HepG2 (cell line): Measurements from ENCODE around the gene IL3. TPM values are rescaled to one million over a fixed set of nuclear protein-coding genes. Genes with fewer than 3 reads are reported as not detected.

Experiments
- ATAC-seq: fragments of 200-7000 bp; cut with Tn5 transposase; 3 replicates; pipeline ENCODE4 v1.9.1; 2020; ENCODE audit warnings: mild to moderate bottlenecking, moderate library complexity
- BruUV-seq: library from RNA; stranded (reverse); fragments of 400-500 nt; replicated peaks from 2 replicates; lab custom pipeline; 2021; lab: Mats Ljungman, UMichigan
- CTCF ChIA-PET: fragments of 300-600 bp; formaldehyde crosslinking; extraction: SDS; loops from one replicate; lab custom pipeline; 2021; ENCODE audit warnings: low total read pairs, inconsistent platforms, low intra/inter-chr PET ratio; lab: Yijun Ruan, JAX
- POLR2A ChIA-PET: fragments of 350-600 bp; sonication (Branson Sonifier 250); formaldehyde crosslinking; loops from one replicate; lab custom pipeline; 2020; ENCODE audit warnings: antibody characterized with exemption, inconsistent platforms; lab: Yijun Ruan, JAX
- DNase-seq: peaks from one replicate; pipeline ENCODE4 v3.0.0-alpha.2; 2015; ENCODE audit warnings: low spot score
- FAIRE-seq: peaks from 3 replicates; lab custom pipeline; 2011; peaks lifted over from hg19 to GRCh38; lab: Jason Lieb, UNC
- H2AFZ ChIP-seq: one replicate; pipeline ENCODE4 v1.6.1; 2011; ENCODE audit warnings: low read length, inconsistent platforms
- H3K27ac ChIP-seq: fragments of 300-600 bp; 3 replicates; pipeline ENCODE4 v1.8.0; 2011; ENCODE audit warnings: mixed run types, mild to moderate bottlenecking, mixed read lengths, low read length, inconsistent platforms; ENCODE audit not compliant: insufficient read depth; ENCODE audit errors: extremely low read length
- H3K27me3 ChIP-seq, 2 experiments: fragments of 200-600 bp in 1 of 2; 2 replicates in 1 of 2; 3 replicates in 1 of 2; pipeline versions ENCODE4 v1.6.0 to v1.8.0; 2011; ENCODE audit warnings: low read length in 2 of 2, mild to moderate bottlenecking in 2 of 2, moderate library complexity in 2 of 2, inconsistent platforms in 1 of 2; ENCODE audit not compliant: insufficient read depth in 2 of 2, control insufficient read depth in 1 of 2
- H3K36me3 ChIP-seq, 2 experiments: fragments of 200-600 bp in 1 of 2; replicated peaks in 1 of 2; 2 replicates in 1 of 2; 3 replicates in 1 of 2; pipeline versions ENCODE4 v1.5.1 to v1.8.0; 2011; ENCODE audit warnings: low read length in 2 of 2, inconsistent platforms in 1 of 2; ENCODE audit not compliant: insufficient read depth in 2 of 2, control insufficient read depth in 1 of 2
- H3K4me1 ChIP-seq: 2 replicates; pipeline ENCODE4 v1.5.1; 2012; ENCODE audit warnings: low read length, inconsistent platforms; ENCODE audit not compliant: insufficient read depth
- H3K4me2 ChIP-seq: 2 replicates; pipeline ENCODE4 v1.6.0; 2011; ENCODE audit warnings: low read depth, low read length, inconsistent platforms
- H3K4me3 ChIP-seq, 3 experiments: fragments of 200-600 bp in 1 of 3; sonication (generic), shearing (Covaris generic) in 1 of 3; replicated peaks in 1 of 3; 2 replicates each; pipeline ENCODE4 v1.5.1; 2011 to 2016; ENCODE audit warnings: low read length in 3 of 3, inconsistent platforms in 2 of 3, low read depth in 2 of 3, mild to moderate bottlenecking in 2 of 3, control low read depth in 1 of 3, mixed read lengths in 1 of 3; ENCODE audit not compliant: insufficient read depth in 1 of 3
- H3K79me2 ChIP-seq: one replicate; pipeline ENCODE4 v1.6.1; 2011; ENCODE audit warnings: low read length, inconsistent platforms; ENCODE audit not compliant: insufficient read depth
- H3K9ac ChIP-seq: 2 replicates; pipeline ENCODE4 v1.6.0; 2011; ENCODE audit warnings: mild to moderate bottlenecking, low read depth, low read length, inconsistent platforms; ENCODE audit not compliant: insufficient read depth
- H3K9me3 ChIP-seq: 2 replicates; pipeline ENCODE4 v1.5.1; 2012; ENCODE audit warnings: mild to moderate bottlenecking, low read length
- H4K20me1 ChIP-seq: 2 replicates; pipeline ENCODE4 v1.6.0; 2011; ENCODE audit warnings: inconsistent platforms, mild to moderate bottlenecking, low read length, moderate library complexity; ENCODE audit not compliant: insufficient read depth
- ATM ChIP-seq: fragments of 450-650 bp; IDR thresholded peaks from 2 replicates; pipeline ENCODE4 v1.7.1; 2017; ENCODE audit warnings: mild to moderate bottlenecking, borderline replicate concordance
- DMAP1 ChIP-seq: IDR thresholded peaks from 2 replicates; pipeline ENCODE4 v1.6.1; 2016
- MATR3 ChIP-seq: sonication (generic); formaldehyde crosslinking; IDR thresholded peaks from 2 replicates; pipeline ENCODE4 v1.4.0; 2020; ENCODE audit warnings: missing genetic modification reagents
- POGZ ChIP-seq: sonication (generic); formaldehyde crosslinking; IDR thresholded peaks from 2 replicates; pipeline ENCODE4 v1.4.0; 2020; ENCODE audit warnings: mild to moderate bottlenecking, missing genetic modification reagents
- PRDM4 ChIP-seq: sonication (generic); formaldehyde crosslinking; IDR thresholded peaks from 2 replicates; pipeline ENCODE4 v1.9.0; 2021; ENCODE audit warnings: missing genetic modification reagents, borderline replicate concordance
- RBFOX2 ChIP-seq: fragments of 200-400 bp; formaldehyde crosslinking; IDR thresholded peaks from 2 replicates; pipeline ENCODE4 v1.6.1; 2017; ENCODE audit warnings: low read depth, mild to moderate bottlenecking, low read length
- SATB2 ChIP-seq: sonication (generic); formaldehyde crosslinking; IDR thresholded peaks from 2 replicates; pipeline ENCODE4 v1.5.0; 2020; ENCODE audit warnings: missing genetic modification reagents
- TEAD2 ChIP-seq: sonication (generic); formaldehyde crosslinking; IDR thresholded peaks from 2 replicates; pipeline ENCODE4 v1.9.0; 2021; ENCODE audit warnings: missing genetic modification reagents
- UBTF ChIP-seq: sonication (generic); formaldehyde crosslinking; IDR thresholded peaks from 2 replicates; pipeline ENCODE4 v1.4.0; 2020; ENCODE audit warnings: mild to moderate bottlenecking, missing genetic modification reagents
- ZNF101 ChIP-seq: sonication (generic); formaldehyde crosslinking; IDR thresholded peaks from 2 replicates; pipeline ENCODE4 v1.4.0; 2020; ENCODE audit warnings: mild to moderate bottlenecking, low read depth, missing genetic modification reagents, borderline replicate concordance
- ZNF230 ChIP-seq: sonication (generic); formaldehyde crosslinking; IDR thresholded peaks from 2 replicates; pipeline ENCODE4 v1.4.0; 2020; ENCODE audit warnings: mild to moderate bottlenecking, missing genetic modification reagents
- ZNF430 ChIP-seq: sonication (generic); formaldehyde crosslinking; IDR thresholded peaks from 2 replicates; pipeline ENCODE4 v1.9.0; 2021; ENCODE audit warnings: mild to moderate bottlenecking, missing genetic modification reagents
- ZSCAN5A ChIP-seq: sonication (generic); formaldehyde crosslinking; IDR thresholded peaks from 2 replicates; pipeline ENCODE4 v1.8.0; 2022; ENCODE audit warnings: mild to moderate bottlenecking, missing genetic modification reagents, borderline replicate concordance
- in situ Hi-C: cut with HindIII; loops from 2 replicates; pipeline ENCODE4 v1.10.0; 2017; ENCODE audit warnings: low pct_unique_long_range_greater_than_20kb; ENCODE audit not compliant: extremely low pct_ligation_motif_present
- intact Hi-C: fragments of 100-400 bp; cut with micrococcal nuclease; formaldehyde crosslinking; loops from one replicate; pipeline ENCODE4 v1.10.0; 2022; ENCODE audit not compliant: unreplicated experiment
- polyA plus RNA-seq, 8 experiments: library from polyadenylated mRNA; depleted of rRNA in 3 of 8; stranded (reverse) in 7 of 8; unstranded in 1 of 8; fragments of >200 nt; fragmentation: Illumina TruSeq in 4 of 8; extraction: Trizol in 4 of 8; gene quantifications; 2 replicates each; pipeline versions ENCODE4 v1.2.1 to v1.2.3, GENCODE V29; 2011 to 2016; ENCODE audit warnings: low read depth in 4 of 8, missing spikeins in 1 of 8, mixed read lengths in 1 of 8; ENCODE audit not compliant: insufficient read depth in 1 of 8
- total RNA-seq, 5 experiments: library from RNA; depleted of rRNA; stranded (reverse); fragments of >200 nt; fragmentation: Illumina TruSeq; extraction: Trizol; gene quantifications; 2 replicates each; pipeline ENCODE4 v1.2.3, GENCODE V29; 2016; ENCODE audit warnings: low read depth in 1 of 5

Gene IL3
- total and polyA plus RNA-seq, 2 of the 13 experiments (the other 11 are each of a cell fraction or from before 2014, with no cell fraction given): not detected

GRCh38 chr5:132098151-132098594 lies 37.7 kb downstream of the IL3 start (continued):
- TF ChIP-seq UBTF (CRISPR knock-in tag): no peak

- no peak overlapping the region for H3K9ac ChIP-seq
- no peaks in the 10 kb centered on the region for H3K79me2 ChIP-seq
- BruUV-seq: no TSS peak
- H3K27me3 ChIP-seq: no peaks in the 10 kb centered on the region; a peak in 2 of 5 replicates
- H3K36me3 ChIP-seq: no peaks in the 10 kb centered on the region
- DNase-seq (no peak), FAIRE-seq (no peak), ATAC-seq (no peak)
- no peaks in the 10 kb centered on the region for H4K20me1 ChIP-seq
- TF ChIP-seq SATB2 (no peak), MATR3 (CRISPR knock-in tag) (no peak), ZNF230 (CRISPR knock-in tag) (no peak), RBFOX2 (no peak), ZNF430 (CRISPR knock-in tag) (no peak), DMAP1 (no peak), ZSCAN5A (CRISPR knock-in tag) (no peak), POGZ (CRISPR knock-in tag) (no peak), ZNF101 (CRISPR knock-in tag) (no peak), ATM (no peak), TEAD2 (no peak), PRDM4 (CRISPR knock-in tag) (no peak)
- in situ Hi-C loops (no loop called here), intact Hi-C loops (no loop called here)
- H3K4me2 ChIP-seq: no peak overlapping the region
- no peak overlapping the region for H3K4me3 ChIP-seq
- POLR2A ChIA-PET: no interaction called here
- no peak overlapping the region for H2AFZ ChIP-seq
- H3K9me3 ChIP-seq: no peaks in the 10 kb centered on the region
- no peak overlapping the region for H3K27ac ChIP-seq
- peaks cover 19% of the 10 kb centered on the region for H3K4me1 ChIP-seq
- CTCF ChIA-PET: no interaction called here
Observed at GRCh38 chr5:132098621-132099020, 38.2 kb downstream of the IL3 start.
